ENCODE data around the gene GOT2.

- TF ChIP-seq ZNF112 (tag by site-specific recombination; IDR thresholded peaks at IDR 0.05) (no peak), ZNF830 (tag by site-specific recombination; IDR thresholded peaks at IDR 0.05; ENCODE audit: low read depth) (no peak), REST (tag by site-specific recombination; IDR thresholded peaks at IDR 0.05) (no peak), GLI4 (tag by site-specific recombination; IDR thresholded peaks at IDR 0.05) (no peak), CTCF (tag by site-specific recombination; IDR thresholded peaks at IDR 0.05) (no peak), ZNF311 (tag by site-specific recombination; IDR thresholded peaks at IDR 0.05; ENCODE audit: borderline replicate concordance) (no peak), YY1 (tag by site-specific recombination; IDR thresholded peaks at IDR 0.05) (no peak), ZNF843 (tag by site-specific recombination; IDR thresholded peaks at IDR 0.05) (no peak), MZF1 (tag by site-specific recombination; IDR thresholded peaks at IDR 0.05; ENCODE audit: borderline replicate concordance) (no peak), EGR2 (tag by site-specific recombination; IDR thresholded peaks at IDR 0.05; ENCODE audit: low read depth) (no peak), TCF7L2 (IDR thresholded peaks at IDR 0.05; ENCODE audit: borderline replicate concordance, low read depth, low read length) (no peak), ZNF266 (tag by site-specific recombination; IDR thresholded peaks at IDR 0.05; ENCODE audit: low read depth) (no peak), ZNF146 (tag by site-specific recombination; IDR thresholded peaks at IDR 0.05) (no peak), SCRT2 (tag by site-specific recombination; IDR thresholded peaks at IDR 0.05) (no peak)
Observed at GRCh38 chr16:58732545-58733247, 1.4 kb downstream of the GOT2 start.
